Neural cell (in vitro differentiated cells): Measurements from ENCODE around the gene RBM27. TPM values are rescaled to one million over a fixed set of nuclear protein-coding genes. Genes with fewer than 3 reads are reported as not detected.

Experiments used
- H2AFZ ChIP-seq: fragments of 200-600, 300-800 bp; sonication (generic), shearing (Covaris generic); 2 replicates; pipeline ENCODE4 v1.6.0; 2014; ENCODE audit warnings: low read depth, mild to moderate bottlenecking, antibody characterized with exemption, low read length, moderate library complexity
- H3F3A ChIP-seq: fragments of 200-600 bp; shearing (Covaris generic); 2 replicates; pipeline ENCODE4 v1.6.1; 2016; ENCODE audit warnings: mild to moderate bottlenecking, moderate library complexity, mixed read lengths, antibody characterized with exemption, low read length; ENCODE audit not compliant: insufficient read depth, poor library complexity, severe bottlenecking
- H3K27ac ChIP-seq: fragments of 200-600, 300-800 bp; sonication (generic), shearing (Covaris generic); 2 replicates; pipeline ENCODE4 v1.5.1; 2014; ENCODE audit warnings: mild to moderate bottlenecking, low read length, moderate library complexity
- H3K27me3 ChIP-seq: fragments of 300-800, 200-600 bp; sonication (generic), shearing (Covaris generic); 2 replicates; pipeline ENCODE4 v1.6.0; 2014; ENCODE audit warnings: mild to moderate bottlenecking, low read depth, low read length, moderate library complexity; ENCODE audit not compliant: insufficient read depth
- H3K36me3 ChIP-seq: fragments of 300-800, 200-600 bp; sonication (generic), shearing (Covaris generic); 2 replicates; pipeline ENCODE4 v1.5.1; 2014; ENCODE audit warnings: mild to moderate bottlenecking, antibody characterized with exemption, low read length, moderate library complexity; ENCODE audit not compliant: insufficient read depth
- H3K4me2 ChIP-seq: fragments of 300-800, 200-600 bp; sonication (generic), shearing (Covaris generic); 2 replicates; pipeline ENCODE4 v1.6.0; 2014; ENCODE audit warnings: mild to moderate bottlenecking, low read length
- H3K4me3 ChIP-seq: fragments of 300-800, 200-600 bp; sonication (generic), shearing (Covaris generic); 2 replicates; pipeline ENCODE4 v1.5.1; 2014; ENCODE audit warnings: mild to moderate bottlenecking, low read length, moderate library complexity
- H3K79me2 ChIP-seq: fragments of 200-600 bp; shearing (Covaris generic); replicated peaks from 2 replicates; pipeline ENCODE4 v1.6.0; 2014; ENCODE audit warnings: mild to moderate bottlenecking, low read length, moderate library complexity; ENCODE audit not compliant: insufficient read depth
- H3K9ac ChIP-seq: fragments of 300-800, 200-600 bp; sonication (generic), shearing (Covaris generic); 2 replicates; pipeline ENCODE4 v1.6.1; 2016; ENCODE audit warnings: mild to moderate bottlenecking, low read length, mixed read lengths
- H3K9me2 ChIP-seq: fragments of 200-600 bp; shearing (Covaris generic); 2 replicates; pipeline ENCODE4 v1.6.1; 2016; ENCODE audit warnings: mild to moderate bottlenecking, low read length, mixed read lengths; ENCODE audit not compliant: insufficient read depth
- H3K9me3 ChIP-seq: fragments of 200-600, 300-800 bp; sonication (generic), shearing (Covaris generic); 2 replicates; pipeline ENCODE4 v1.6.1; 2016; ENCODE audit warnings: mild to moderate bottlenecking, mixed run types, low read length, moderate library complexity, mixed read lengths
- H4K20me1 ChIP-seq: fragments of 200-600 bp; shearing (Covaris generic); 2 replicates; pipeline ENCODE4 v1.6.1; 2016; ENCODE audit warnings: mild to moderate bottlenecking, mixed run types; ENCODE audit not compliant: insufficient read depth
- EP300 ChIP-seq: fragments of 450-650 bp; conservative IDR thresholded peaks from 2 replicates; pipeline ENCODE4 v1.6.1; 2014; ENCODE audit warnings: antibody characterized with exemption, mild to moderate bottlenecking, moderate library complexity; ENCODE audit not compliant: poor library complexity, severe bottlenecking
- EZH2 ChIP-seq: fragments of 200-600, 300-800 bp; shearing (Covaris generic), sonication (generic); IDR thresholded peaks from 2 replicates; pipeline ENCODE4 v1.6.1; 2014; ENCODE audit warnings: antibody characterized with exemption, low read length, borderline replicate concordance, mild to moderate bottlenecking; ENCODE audit not compliant: insufficient read depth, poor library complexity, severe bottlenecking
- MXI1 ChIP-seq: fragments of 450-650 bp; conservative IDR thresholded peaks from 2 replicates; pipeline ENCODE4 v1.6.1; 2014; ENCODE audit warnings: antibody characterized with exemption, mild to moderate bottlenecking; ENCODE audit not compliant: poor library complexity, severe bottlenecking
- POLR2AphosphoS5 ChIP-seq: IDR thresholded peaks from 2 replicates; pipeline ENCODE4 v1.6.1; 2012
- RAD21 ChIP-seq: fragments of 450-650 bp; conservative IDR thresholded peaks from 2 replicates; pipeline ENCODE4 v1.6.1; 2014; ENCODE audit warnings: antibody characterized with exemption, mild to moderate bottlenecking, moderate library complexity
- SMC3 ChIP-seq: fragments of 450-650 bp; conservative IDR thresholded peaks from 2 replicates; pipeline ENCODE4 v1.6.1; 2014; ENCODE audit warnings: antibody characterized with exemption, mild to moderate bottlenecking, moderate library complexity; ENCODE audit not compliant: poor library complexity
- TAF1 ChIP-seq: IDR thresholded peaks from 2 replicates; pipeline ENCODE4 v1.6.1; 2012; ENCODE audit warnings: low read depth
- polyA plus RNA-seq: library from polyadenylated mRNA; depleted of rRNA; stranded (reverse); fragments of >200 nt; gene quantifications from 2 replicates; pipeline ENCODE4 v1.2.3, GENCODE V29; 2014
- TF ChIP-seq, protein P1 (sequence below): fragments of 450-650 bp; IDR thresholded peaks from 2 replicates; pipeline ENCODE4 v1.5.1; 2014; ENCODE audit warnings: antibody characterized with exemption, mild to moderate bottlenecking, moderate library complexity; ENCODE audit not compliant: poor library complexity, severe bottlenecking
- TF ChIP-seq, protein P2 (sequence below): IDR thresholded peaks from 2 replicates; pipeline ENCODE4 v1.6.1; 2012; ENCODE audit warnings: borderline replicate concordance

The RBM27 gene
- polyA plus RNA-seq, 1 donor from 2014 or later: 23.2 TPM

DNA sequence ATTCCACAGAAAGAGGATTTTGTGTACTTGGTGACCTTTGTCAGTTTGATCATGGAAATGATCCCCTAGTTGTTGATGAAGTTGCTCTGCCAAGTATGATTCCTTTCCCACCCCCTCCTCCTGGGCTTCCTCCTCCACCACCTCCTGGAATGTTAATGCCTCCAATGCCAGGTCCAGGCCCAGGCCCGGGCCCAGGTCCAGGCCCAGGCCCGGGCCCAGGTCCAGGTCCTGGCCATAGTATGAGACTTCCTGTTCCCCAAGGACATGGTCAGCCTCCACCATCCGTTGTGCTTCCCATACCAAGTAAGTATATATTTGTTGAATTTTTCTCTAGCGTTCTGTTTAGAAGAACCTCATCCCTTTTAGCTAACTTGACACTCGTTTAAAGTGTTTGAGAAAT lies 30.0 kb downstream of the RBM27 start:
- Histone ChIP-seq H3K9me2 (no peaks in the 10 kb centered on the region), H3K4me3 (no peak overlapping the region), H3K27me3 (no peaks in the 10 kb centered on the region), H3K9me3 (no peaks in the 10 kb centered on the region), H3K4me2 (no peak overlapping the region), H3F3A (no peaks in the 10 kb centered on the region), H3K36me3 (peaks cover 4% of the 10 kb centered on the region), H4K20me1 (no peaks in the 10 kb centered on the region), H3K9ac (no peak overlapping the region), H2AFZ (no peak overlapping the region), H3K79me2 (no peaks in the 10 kb centered on the region), H3K27ac (no peak overlapping the region)
- TF ChIP-seq MXI1 (no peak), EP300 (no peak), POLR2AphosphoS5 (no peak), SMC3 (no peak), RAD21 (no peak), TAF1 (no peak), EZH2 (no peak)
- TF ChIP-seq, protein P1, sequence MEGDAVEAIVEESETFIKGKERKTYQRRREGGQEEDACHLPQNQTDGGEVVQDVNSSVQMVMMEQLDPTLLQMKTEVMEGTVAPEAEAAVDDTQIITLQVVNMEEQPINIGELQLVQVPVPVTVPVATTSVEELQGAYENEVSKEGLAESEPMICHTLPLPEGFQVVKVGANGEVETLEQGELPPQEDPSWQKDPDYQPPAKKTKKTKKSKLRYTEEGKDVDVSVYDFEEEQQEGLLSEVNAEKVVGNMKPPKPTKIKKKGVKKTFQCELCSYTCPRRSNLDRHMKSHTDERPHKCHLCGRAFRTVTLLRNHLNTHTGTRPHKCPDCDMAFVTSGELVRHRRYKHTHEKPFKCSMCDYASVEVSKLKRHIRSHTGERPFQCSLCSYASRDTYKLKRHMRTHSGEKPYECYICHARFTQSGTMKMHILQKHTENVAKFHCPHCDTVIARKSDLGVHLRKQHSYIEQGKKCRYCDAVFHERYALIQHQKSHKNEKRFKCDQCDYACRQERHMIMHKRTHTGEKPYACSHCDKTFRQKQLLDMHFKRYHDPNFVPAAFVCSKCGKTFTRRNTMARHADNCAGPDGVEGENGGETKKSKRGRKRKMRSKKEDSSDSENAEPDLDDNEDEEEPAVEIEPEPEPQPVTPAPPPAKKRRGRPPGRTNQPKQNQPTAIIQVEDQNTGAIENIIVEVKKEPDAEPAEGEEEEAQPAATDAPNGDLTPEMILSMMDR: no peak

DNA sequence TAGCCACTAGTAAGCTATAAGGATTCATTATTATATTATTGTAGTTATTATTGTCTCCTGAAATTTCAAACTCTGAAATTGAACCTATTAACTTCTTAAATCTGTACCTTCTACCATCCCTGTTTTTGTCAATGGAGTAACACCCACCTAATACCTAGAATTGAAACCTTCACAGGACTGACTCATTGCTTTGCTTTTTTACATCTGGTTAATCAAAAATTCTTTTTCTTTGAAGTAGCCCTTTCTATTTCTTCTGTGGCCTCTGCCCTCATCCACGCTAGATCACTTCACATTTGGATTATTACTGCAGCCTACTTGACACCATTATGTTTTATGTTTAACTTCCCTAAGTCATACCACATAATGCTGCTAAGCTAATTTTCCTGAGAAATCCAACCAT lies 35.6 kb downstream of the RBM27 start:
- Histone ChIP-seq H3K9me3 (no peaks in the 10 kb centered on the region), H3K27me3 (no peaks in the 10 kb centered on the region), H2AFZ (no peak overlapping the region), H3K79me2 (no peaks in the 10 kb centered on the region), H3K4me3 (no peak overlapping the region), H3K9ac (no peak overlapping the region), H3K27ac (no peak overlapping the region), H4K20me1 (no peaks in the 10 kb centered on the region), H3K4me2 (no peak overlapping the region), H3K9me2 (no peaks in the 10 kb centered on the region), H3K36me3 (peaks cover 4% of the 10 kb centered on the region), H3F3A (no peaks in the 10 kb centered on the region)
- TF ChIP-seq EP300: no peak
- TF ChIP-seq EZH2: no peak
- TF ChIP-seq TAF1: no peak
- TF ChIP-seq POLR2AphosphoS5: no peak
- TF ChIP-seq, protein P1: no peak
- TF ChIP-seq, protein P2, sequence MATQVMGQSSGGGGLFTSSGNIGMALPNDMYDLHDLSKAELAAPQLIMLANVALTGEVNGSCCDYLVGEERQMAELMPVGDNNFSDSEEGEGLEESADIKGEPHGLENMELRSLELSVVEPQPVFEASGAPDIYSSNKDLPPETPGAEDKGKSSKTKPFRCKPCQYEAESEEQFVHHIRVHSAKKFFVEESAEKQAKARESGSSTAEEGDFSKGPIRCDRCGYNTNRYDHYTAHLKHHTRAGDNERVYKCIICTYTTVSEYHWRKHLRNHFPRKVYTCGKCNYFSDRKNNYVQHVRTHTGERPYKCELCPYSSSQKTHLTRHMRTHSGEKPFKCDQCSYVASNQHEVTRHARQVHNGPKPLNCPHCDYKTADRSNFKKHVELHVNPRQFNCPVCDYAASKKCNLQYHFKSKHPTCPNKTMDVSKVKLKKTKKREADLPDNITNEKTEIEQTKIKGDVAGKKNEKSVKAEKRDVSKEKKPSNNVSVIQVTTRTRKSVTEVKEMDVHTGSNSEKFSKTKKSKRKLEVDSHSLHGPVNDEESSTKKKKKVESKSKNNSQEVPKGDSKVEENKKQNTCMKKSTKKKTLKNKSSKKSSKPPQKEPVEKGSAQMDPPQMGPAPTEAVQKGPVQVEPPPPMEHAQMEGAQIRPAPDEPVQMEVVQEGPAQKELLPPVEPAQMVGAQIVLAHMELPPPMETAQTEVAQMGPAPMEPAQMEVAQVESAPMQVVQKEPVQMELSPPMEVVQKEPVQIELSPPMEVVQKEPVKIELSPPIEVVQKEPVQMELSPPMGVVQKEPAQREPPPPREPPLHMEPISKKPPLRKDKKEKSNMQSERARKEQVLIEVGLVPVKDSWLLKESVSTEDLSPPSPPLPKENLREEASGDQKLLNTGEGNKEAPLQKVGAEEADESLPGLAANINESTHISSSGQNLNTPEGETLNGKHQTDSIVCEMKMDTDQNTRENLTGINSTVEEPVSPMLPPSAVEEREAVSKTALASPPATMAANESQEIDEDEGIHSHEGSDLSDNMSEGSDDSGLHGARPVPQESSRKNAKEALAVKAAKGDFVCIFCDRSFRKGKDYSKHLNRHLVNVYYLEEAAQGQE: no peak
- TF ChIP-seq MXI1: no peak
- TF ChIP-seq SMC3: no peak
- no peak for TF ChIP-seq RAD21
